ENCODE results near the gene TGFA.

Gene TGFA

GRCh38 chr2:70420740-70421139 is 132.9 kb downstream of the TGFA start:
- WGBS, 2 donors (ENCODE audit: extremely low coverage in 2 of 2, insufficient read length in 2 of 2, insufficient replicate concordance in 1 of 2): no CpG with 5 or more reads among the region's 8 CpGs
- no peak overlapping the region for H2BK5ac ChIP-seq (ENCODE audit: low read length)
- H2AK5ac ChIP-seq (ENCODE audit: low read depth, low read length): no peak overlapping the region
- no peak overlapping the region for H3K4ac ChIP-seq (ENCODE audit: low read length)
- no peak for DNase-seq (ENCODE audit: low spot score)
- H3K23ac ChIP-seq (ENCODE audit: low read depth, low read length, poor library complexity): no peak overlapping the region
- no peak overlapping the region for H3K18ac ChIP-seq (ENCODE audit: low read length)
- no peak overlapping the region for H4K8ac ChIP-seq (ENCODE audit: low read depth, low read length)
- H3K27me3 ChIP-seq (ENCODE audit: control insufficient read depth in 3 of 3, insufficient read depth in 3 of 3, low read depth in 1 of 3, low read length in 3 of 3): peaks cover 0 to 22% (median 0%) of the 10 kb centered on the region in 3 experiments
- no peaks in the 10 kb centered on the region for H3K9me3 ChIP-seq (replicated peaks in 1 of 2; ENCODE audit: control insufficient read depth in 2 of 2, insufficient read depth in 1 of 2, low read depth in 1 of 2, low read length in 2 of 2)
- no peaks in the 10 kb centered on the region for H3K36me3 ChIP-seq (replicated peaks in 1 of 2; ENCODE audit: control insufficient read depth in 2 of 2, insufficient read depth in 2 of 2, low read length in 2 of 2)
- peak overlapping the region; percentile 1 for H3K27ac ChIP-seq (replicated peaks; ENCODE audit: low read length)
- H3K9ac ChIP-seq (ENCODE audit: low read depth, low read length, poor library complexity): no peak overlapping the region
- H3K4me1 ChIP-seq (ENCODE audit: control insufficient read depth in 2 of 2, insufficient read depth in 1 of 2, low read depth in 1 of 2, low read length in 2 of 2): peaks cover 6 to 16% of the 10 kb centered on the region in 2 donors
- H2AFZ ChIP-seq (ENCODE audit: low read length): no peak overlapping the region
- no peak overlapping the region for H4K91ac ChIP-seq (ENCODE audit: low read depth, low read length, poor library complexity)
- H2BK15ac ChIP-seq (ENCODE audit: low read length): no peak overlapping the region
- H2BK12ac ChIP-seq (ENCODE audit: low read length): no peak overlapping the region
- H3K4me2 ChIP-seq (ENCODE audit: insufficient read depth, low read length, poor library complexity, severe bottlenecking): no peak overlapping the region
- H3K14ac ChIP-seq (ENCODE audit: low read length): no peak overlapping the region
- H3K4me3 ChIP-seq (ENCODE audit: low read length in 2 of 2): no peak overlapping the region
- no peak overlapping the region for H2BK120ac ChIP-seq (ENCODE audit: low read depth, low read length)
- H3K79me1 ChIP-seq (ENCODE audit: low read depth, low read length): no peaks in the 10 kb centered on the region

- no peaks in the 10 kb centered on the region for H3K36me3 ChIP-seq (replicated peaks in 1 of 2; ENCODE audit: control insufficient read depth in 2 of 2, insufficient read depth in 2 of 2, low read length in 2 of 2)
- WGBS, 2 donors (ENCODE audit: extremely low coverage in 2 of 2, insufficient read length in 2 of 2, insufficient replicate concordance in 1 of 2): no CpG with 5 or more reads among the region's 4 CpGs
- peak overlapping the region; percentile 40 for H2AFZ ChIP-seq (ENCODE audit: low read length)
- peak; percentile 12 for DNase-seq (ENCODE audit: low spot score)
- peaks cover 6 to 16% of the 10 kb centered on the region in 2 donors for H3K4me1 ChIP-seq (ENCODE audit: control insufficient read depth in 2 of 2, insufficient read depth in 1 of 2, low read depth in 1 of 2, low read length in 2 of 2)
- H2AK5ac ChIP-seq (ENCODE audit: low read depth, low read length): no peak overlapping the region
- peaks cover 0 to 25% (median 0%) of the 10 kb centered on the region in 3 experiments for H3K27me3 ChIP-seq (ENCODE audit: control insufficient read depth in 3 of 3, insufficient read depth in 3 of 3, low read depth in 1 of 3, low read length in 3 of 3)
- no peaks in the 10 kb centered on the region for H3K79me1 ChIP-seq (ENCODE audit: low read depth, low read length)
- H2BK12ac ChIP-seq (ENCODE audit: low read length): no peak overlapping the region
- H3K14ac ChIP-seq (ENCODE audit: low read length): no peak overlapping the region
- peak overlapping the region; percentile 55 for H3K27ac ChIP-seq (replicated peaks; ENCODE audit: low read length)
- no peak overlapping the region for H3K23ac ChIP-seq (ENCODE audit: low read depth, low read length, poor library complexity)
- H3K4me2 ChIP-seq (ENCODE audit: insufficient read depth, low read length, poor library complexity, severe bottlenecking): no peak overlapping the region
- peak overlapping the region; percentile 76 for H3K18ac ChIP-seq (ENCODE audit: low read length)
- no peak overlapping the region for H4K8ac ChIP-seq (ENCODE audit: low read depth, low read length)
- H2BK120ac ChIP-seq (ENCODE audit: low read depth, low read length): no peak overlapping the region
- H2BK5ac ChIP-seq (ENCODE audit: low read length): peak overlapping the region; percentile 45
- H3K4me3 ChIP-seq (ENCODE audit: low read length in 2 of 2): no peak overlapping the region
- peak overlapping the region; percentile 5 for H2BK15ac ChIP-seq (ENCODE audit: low read length)
- H3K4ac ChIP-seq (ENCODE audit: low read length): no peak overlapping the region
- no peak overlapping the region for H4K91ac ChIP-seq (ENCODE audit: low read depth, low read length, poor library complexity)
- H3K9me3 ChIP-seq (replicated peaks in 1 of 2; ENCODE audit: control insufficient read depth in 2 of 2, insufficient read depth in 1 of 2, low read depth in 1 of 2, low read length in 2 of 2): no peaks in the 10 kb centered on the region
- no peak overlapping the region for H3K9ac ChIP-seq (ENCODE audit: low read depth, low read length, poor library complexity)
These were observed 133.5 kb downstream of the TGFA start for GRCh38 chr2:70420143-70420542.

- Histone ChIP-seq H3K4me2 (ENCODE audit: insufficient read depth, low read length, poor library complexity, severe bottlenecking) (no peak overlapping the region), H4K91ac (ENCODE audit: low read depth, low read length, poor library complexity) (no peak overlapping the region), H2BK15ac (ENCODE audit: low read length) (no peak overlapping the region), H3K18ac (ENCODE audit: low read length) (peak overlapping the region; percentile 38), H2BK5ac (ENCODE audit: low read length) (no peak overlapping the region), H3K4ac (ENCODE audit: low read length) (no peak overlapping the region), H3K4me3 (ENCODE audit: low read length in 2 of 2) (no peak overlapping the region), H3K4me1 (ENCODE audit: control insufficient read depth in 2 of 2, insufficient read depth in 1 of 2, low read depth in 1 of 2, low read length in 2 of 2) (peaks cover 6 to 16% of the 10 kb centered on the region in 2 donors), H3K27me3 (ENCODE audit: control insufficient read depth in 3 of 3, insufficient read depth in 3 of 3, low read depth in 1 of 3, low read length in 3 of 3) (peaks cover 0 to 35% (median 0%) of the 10 kb centered on the region in 3 experiments), H3K14ac (ENCODE audit: low read length) (no peak overlapping the region), H3K9ac (ENCODE audit: low read depth, low read length, poor library complexity) (no peak overlapping the region), H3K9me3 (replicated peaks in 1 of 2; ENCODE audit: control insufficient read depth in 2 of 2, insufficient read depth in 1 of 2, low read depth in 1 of 2, low read length in 2 of 2) (no peaks in the 10 kb centered on the region), H2BK120ac (ENCODE audit: low read depth, low read length) (no peak overlapping the region), H3K27ac (replicated peaks; ENCODE audit: low read length) (no peak overlapping the region), H2AK5ac (ENCODE audit: low read depth, low read length) (no peak overlapping the region), H2AFZ (ENCODE audit: low read length) (no peak overlapping the region), H3K79me1 (ENCODE audit: low read depth, low read length) (no peaks in the 10 kb centered on the region), H4K8ac (ENCODE audit: low read depth, low read length) (no peak overlapping the region), H3K23ac (ENCODE audit: low read depth, low read length, poor library complexity) (no peak overlapping the region), H3K36me3 (replicated peaks in 1 of 2; ENCODE audit: control insufficient read depth in 2 of 2, insufficient read depth in 2 of 2, low read length in 2 of 2) (no peaks in the 10 kb centered on the region), H2BK12ac (ENCODE audit: low read length) (no peak overlapping the region)
- no peak for DNase-seq (ENCODE audit: low spot score)
- no CpG with 5 or more reads among the region's 12 CpGs for WGBS, 2 donors (ENCODE audit: extremely low coverage in 2 of 2, insufficient read length in 2 of 2, insufficient replicate concordance in 1 of 2)
These were observed 135.1 kb downstream of the TGFA start for GRCh38 chr2:70418514-70418913.

GRCh38 chr2:70417011-70417410 is 136.6 kb downstream of the TGFA start:
- Histone ChIP-seq H3K4ac (ENCODE audit: low read length) (no peak overlapping the region), H3K18ac (ENCODE audit: low read length) (no peak overlapping the region), H2BK15ac (ENCODE audit: low read length) (no peak overlapping the region), H3K4me3 (ENCODE audit: low read length in 2 of 2) (no peak overlapping the region), H3K4me2 (ENCODE audit: insufficient read depth, low read length, poor library complexity, severe bottlenecking) (no peak overlapping the region), H4K8ac (ENCODE audit: low read depth, low read length) (no peak overlapping the region), H4K91ac (ENCODE audit: low read depth, low read length, poor library complexity) (no peak overlapping the region), H2BK5ac (ENCODE audit: low read length) (no peak overlapping the region), H3K79me1 (ENCODE audit: low read depth, low read length) (no peaks in the 10 kb centered on the region), H2AK5ac (ENCODE audit: low read depth, low read length) (no peak overlapping the region), H3K4me1 (ENCODE audit: control insufficient read depth in 2 of 2, insufficient read depth in 1 of 2, low read depth in 1 of 2, low read length in 2 of 2) (peaks cover 6 to 16% of the 10 kb centered on the region in 2 donors), H2BK12ac (ENCODE audit: low read length) (no peak overlapping the region), H3K36me3 (replicated peaks in 1 of 2; ENCODE audit: control insufficient read depth in 2 of 2, insufficient read depth in 2 of 2, low read length in 2 of 2) (no peaks in the 10 kb centered on the region), H2BK120ac (ENCODE audit: low read depth, low read length) (no peak overlapping the region), H3K23ac (ENCODE audit: low read depth, low read length, poor library complexity) (no peak overlapping the region), H3K9me3 (replicated peaks in 1 of 2; ENCODE audit: control insufficient read depth in 2 of 2, insufficient read depth in 1 of 2, low read depth in 1 of 2, low read length in 2 of 2) (no peaks in the 10 kb centered on the region), H3K27ac (replicated peaks; ENCODE audit: low read length) (no peak overlapping the region), H3K9ac (ENCODE audit: low read depth, low read length, poor library complexity) (no peak overlapping the region), H3K14ac (ENCODE audit: low read length) (no peak overlapping the region), H3K27me3 (ENCODE audit: control insufficient read depth in 3 of 3, insufficient read depth in 3 of 3, low read depth in 1 of 3, low read length in 3 of 3) (peaks cover 0 to 49% (median 0%) of the 10 kb centered on the region in 3 experiments), H2AFZ (ENCODE audit: low read length) (no peak overlapping the region)
- DNase-seq (ENCODE audit: low spot score): no peak
- WGBS, 2 donors (ENCODE audit: extremely low coverage in 2 of 2, insufficient read length in 2 of 2, insufficient replicate concordance in 1 of 2): no CpG with 5 or more reads among the region's 1 CpG
